ENCODE data around the gene VWA5B1. TPM values are rescaled to one million over a fixed set of nuclear protein-coding genes. Genes with fewer than 3 reads are reported as not detected.

VWA5B1 gene
- total and polyA plus RNA-seq, 2 of the 8 experiments (the other 6 are each of a cell fraction or from before 2014, with no cell fraction given), result 0.54 to 2.3 TPM

DNA sequence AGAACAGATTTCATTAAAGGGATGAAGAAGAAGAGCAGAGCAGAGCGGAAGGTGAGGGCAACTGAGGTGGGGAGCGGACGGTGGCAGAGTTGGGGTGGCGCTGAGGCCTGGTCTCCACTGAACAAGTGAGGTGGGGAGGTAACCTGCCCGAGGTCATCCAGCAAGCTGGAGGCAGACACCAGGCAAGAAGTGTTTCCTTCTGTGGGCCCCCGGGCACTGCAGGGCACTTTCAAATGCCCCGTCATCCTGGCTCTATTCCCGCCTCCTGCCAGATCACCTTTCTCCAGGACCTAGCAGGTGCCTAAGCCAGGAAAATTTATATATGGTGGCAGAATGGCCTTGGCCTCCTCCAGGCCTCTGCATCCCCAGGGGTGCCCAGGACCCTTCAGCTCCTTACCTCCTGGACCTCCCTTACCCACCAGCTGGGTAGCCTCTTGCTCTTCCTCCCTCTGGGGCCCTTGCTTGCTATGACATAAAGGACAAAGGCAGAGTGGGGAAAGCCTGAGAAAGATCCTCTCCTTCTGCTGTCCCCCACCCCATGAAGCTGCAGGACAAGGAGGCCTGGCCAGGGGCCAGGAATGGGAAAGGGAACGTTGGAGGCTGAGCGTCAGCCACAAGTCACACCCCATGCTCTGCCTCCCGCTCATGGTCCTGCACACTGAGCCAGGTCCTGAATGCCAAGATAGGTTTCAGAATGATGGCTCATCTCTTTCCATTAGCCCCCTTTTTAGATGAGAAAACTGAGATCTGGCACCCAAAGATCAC, 29.0 kb downstream of the VWA5B1 start (continued):
- TF ChIP-seq SP1 (IDR thresholded peaks at IDR 0.05; ENCODE audit: low read depth, low read length) (no peak), CBX8 (IDR thresholded peaks at IDR 0.05; ENCODE audit: borderline replicate concordance, low read depth, low read length) (no peak)

Measured in H1 (cell line).